ENCODE data around the gene RNASEH2B.

DNA sequence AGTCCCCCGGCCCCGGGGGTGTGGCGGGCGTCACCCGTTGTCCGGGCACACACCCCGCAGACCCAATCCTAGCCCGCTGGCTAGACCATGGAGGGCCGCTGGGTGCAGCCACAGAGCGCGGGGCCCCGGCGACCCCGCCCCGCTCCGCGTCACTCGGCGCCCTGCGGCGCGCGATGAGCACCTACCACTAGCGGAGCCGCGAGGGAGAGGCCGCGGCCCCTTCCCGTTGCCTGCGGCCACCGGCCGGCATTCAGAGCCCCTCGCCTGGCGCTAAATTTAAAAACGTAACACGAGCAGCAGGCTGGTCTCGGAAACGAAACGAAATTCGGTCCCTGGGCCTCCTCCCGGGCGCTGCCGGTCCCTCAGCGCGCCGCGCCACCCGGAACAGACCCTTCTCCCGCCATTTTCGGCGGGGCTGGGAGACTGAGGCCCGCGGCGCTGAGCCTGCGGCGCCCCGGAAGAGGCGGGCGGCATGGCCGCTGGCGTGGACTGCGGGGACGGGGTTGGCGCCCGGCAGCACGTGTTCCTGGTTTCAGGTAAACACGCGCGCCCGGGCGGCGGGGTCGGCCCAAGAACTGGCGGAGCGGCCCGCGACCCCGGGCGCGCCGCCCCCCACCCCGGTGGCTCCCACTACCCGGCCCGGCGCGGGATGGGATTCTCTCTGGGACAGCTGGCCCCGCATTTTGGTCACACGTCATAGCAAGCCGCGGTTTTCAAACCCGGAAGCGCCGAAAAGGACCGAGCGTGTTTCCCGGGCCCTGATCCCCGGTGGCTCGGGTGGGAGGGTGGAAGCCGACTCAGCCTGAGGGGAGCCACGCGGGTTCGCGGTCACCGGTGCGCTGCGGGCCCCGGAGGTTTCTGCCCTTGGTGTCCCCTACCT lies at the start of gene RNASEH2B:
- no peak for TF ChIP-seq EZH2phosphoT487 (IDR thresholded peaks at IDR 0.05; ENCODE audit: low read length)
- TF ChIP-seq, protein P1, sequence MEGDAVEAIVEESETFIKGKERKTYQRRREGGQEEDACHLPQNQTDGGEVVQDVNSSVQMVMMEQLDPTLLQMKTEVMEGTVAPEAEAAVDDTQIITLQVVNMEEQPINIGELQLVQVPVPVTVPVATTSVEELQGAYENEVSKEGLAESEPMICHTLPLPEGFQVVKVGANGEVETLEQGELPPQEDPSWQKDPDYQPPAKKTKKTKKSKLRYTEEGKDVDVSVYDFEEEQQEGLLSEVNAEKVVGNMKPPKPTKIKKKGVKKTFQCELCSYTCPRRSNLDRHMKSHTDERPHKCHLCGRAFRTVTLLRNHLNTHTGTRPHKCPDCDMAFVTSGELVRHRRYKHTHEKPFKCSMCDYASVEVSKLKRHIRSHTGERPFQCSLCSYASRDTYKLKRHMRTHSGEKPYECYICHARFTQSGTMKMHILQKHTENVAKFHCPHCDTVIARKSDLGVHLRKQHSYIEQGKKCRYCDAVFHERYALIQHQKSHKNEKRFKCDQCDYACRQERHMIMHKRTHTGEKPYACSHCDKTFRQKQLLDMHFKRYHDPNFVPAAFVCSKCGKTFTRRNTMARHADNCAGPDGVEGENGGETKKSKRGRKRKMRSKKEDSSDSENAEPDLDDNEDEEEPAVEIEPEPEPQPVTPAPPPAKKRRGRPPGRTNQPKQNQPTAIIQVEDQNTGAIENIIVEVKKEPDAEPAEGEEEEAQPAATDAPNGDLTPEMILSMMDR (IDR thresholded peaks at IDR 0.05; ENCODE audit: low read length), result no peak

Data from MM.1S (cell line).